Uterus (tissue), 2 donors: ENCODE measurements around the gene SPHK2.

ENCODE experiments used
- POLR2A ChIP-seq, 2 donors: fragments of 450-650 bp; IDR thresholded peaks; one replicate each; pipeline ENCODE4 v1.6.1; 2016; ENCODE audit warnings: antibody characterized with exemption in 2 of 2, mild to moderate bottlenecking in 1 of 2, moderate library complexity in 1 of 2
- TF ChIP-seq, protein P1 (sequence below), 4 experiments: fragments of 200-600 bp in 2 of 4; fragments of 450-650 bp in 2 of 4; sonication (generic) in 2 of 4; IDR thresholded peaks; one replicate each; pipeline ENCODE4 v1.5.1; 2016 to 2019; ENCODE audit warnings: antibody characterized with exemption in 4 of 4, mild to moderate bottlenecking in 2 of 4, moderate library complexity in 1 of 4

DNA sequence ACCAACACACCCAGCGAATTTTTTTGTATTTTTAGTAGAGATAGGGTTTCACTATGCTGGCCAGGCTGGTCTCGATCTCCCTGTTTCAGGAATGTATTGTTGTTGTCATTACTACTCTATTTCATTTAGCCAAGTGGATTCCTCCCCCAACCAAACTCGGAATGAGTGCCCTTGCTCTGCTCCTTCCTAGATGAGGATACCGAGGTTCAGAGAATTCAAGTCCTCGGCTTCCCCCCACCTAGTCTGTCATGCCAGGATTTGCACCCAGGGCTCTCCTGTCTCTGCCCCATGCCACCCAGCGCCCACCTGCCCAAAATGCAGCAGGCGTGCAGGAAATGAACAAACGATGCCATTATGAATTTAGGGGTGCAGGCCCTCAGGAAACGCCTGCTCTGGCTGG, 16.3 kb upstream of the SPHK2 start:
- no peak for TF ChIP-seq POLR2A (IDR thresholded peaks at IDR 0.05)
- TF ChIP-seq, protein P1, sequence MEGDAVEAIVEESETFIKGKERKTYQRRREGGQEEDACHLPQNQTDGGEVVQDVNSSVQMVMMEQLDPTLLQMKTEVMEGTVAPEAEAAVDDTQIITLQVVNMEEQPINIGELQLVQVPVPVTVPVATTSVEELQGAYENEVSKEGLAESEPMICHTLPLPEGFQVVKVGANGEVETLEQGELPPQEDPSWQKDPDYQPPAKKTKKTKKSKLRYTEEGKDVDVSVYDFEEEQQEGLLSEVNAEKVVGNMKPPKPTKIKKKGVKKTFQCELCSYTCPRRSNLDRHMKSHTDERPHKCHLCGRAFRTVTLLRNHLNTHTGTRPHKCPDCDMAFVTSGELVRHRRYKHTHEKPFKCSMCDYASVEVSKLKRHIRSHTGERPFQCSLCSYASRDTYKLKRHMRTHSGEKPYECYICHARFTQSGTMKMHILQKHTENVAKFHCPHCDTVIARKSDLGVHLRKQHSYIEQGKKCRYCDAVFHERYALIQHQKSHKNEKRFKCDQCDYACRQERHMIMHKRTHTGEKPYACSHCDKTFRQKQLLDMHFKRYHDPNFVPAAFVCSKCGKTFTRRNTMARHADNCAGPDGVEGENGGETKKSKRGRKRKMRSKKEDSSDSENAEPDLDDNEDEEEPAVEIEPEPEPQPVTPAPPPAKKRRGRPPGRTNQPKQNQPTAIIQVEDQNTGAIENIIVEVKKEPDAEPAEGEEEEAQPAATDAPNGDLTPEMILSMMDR (IDR thresholded peaks at IDR 0.05) = no peak
